Activated B cell treated with CpG ODN at 0.5 μM for 24 hours (primary cell): ENCODE results near the gene NHSL1. TPM values are rescaled to one million over a fixed set of nuclear protein-coding genes. Genes with fewer than 3 reads are reported as not detected.

Experiments
- ATAC-seq: fragments of 200-7000 bp; cut with Tn5 transposase; one replicate; pipeline ENCODE4 v1.10.0; 2021; ENCODE audit warnings: low read depth, mild to moderate bottlenecking, moderate library complexity
- CTCF ChIA-PET: fragments of 350-600 bp; sonication (Branson Sonifier 250); formaldehyde crosslinking; loops from one replicate; lab custom pipeline; 2021; ENCODE audit warnings: antibody characterized with exemption; lab: Charles Lee
- POLR2A ChIA-PET: fragments of 350-600 bp; sonication (Branson Sonifier 250); formaldehyde crosslinking; loops from one replicate; lab custom pipeline; 2021; ENCODE audit warnings: antibody characterized with exemption; lab: Charles Lee
- DNase-seq: peaks from one replicate; pipeline ENCODE4 v3.0.0; 2022
- H3K27ac Mint-ChIP-seq: one replicate; pipeline ENCODE4 v1.8.0; 2020; ENCODE audit warnings: mixed read lengths
- H3K27me3 Mint-ChIP-seq: one replicate; pipeline ENCODE4 v1.8.0; 2021; ENCODE audit warnings: mixed read lengths
- H3K36me3 Mint-ChIP-seq: one replicate; pipeline ENCODE4 v1.8.0; 2021; ENCODE audit warnings: low read depth, mixed read lengths
- H3K4me1 Mint-ChIP-seq: one replicate; pipeline ENCODE4 v1.8.0; 2021; ENCODE audit warnings: mixed read lengths
- H3K4me3 Mint-ChIP-seq: one replicate; pipeline ENCODE4 v1.8.0; 2020; ENCODE audit warnings: mild to moderate bottlenecking, mixed read lengths
- H3K9me3 Mint-ChIP-seq: one replicate; pipeline ENCODE4 v1.8.0; 2020; ENCODE audit warnings: mixed read lengths
- intact Hi-C: fragments of 100-400 bp; cut with micrococcal nuclease; formaldehyde crosslinking; loops from one replicate; pipeline ENCODE4 v1.15.1; 2024
- total RNA-seq: library from RNA; stranded (reverse); gene quantifications from 2 replicates; pipeline ENCODE4 v1.2.3, GENCODE V29; 2022
- TF ChIP-seq, protein P1 (sequence below): fragments of 200-600 bp; IDR thresholded peaks from one replicate; pipeline ENCODE4 v1.8.0; 2022; ENCODE audit warnings: antibody characterized with exemption, mild to moderate bottlenecking

The NHSL1 gene
- total RNA-seq, 1 donor from 2014 or later: 1.4 TPM

DNA sequence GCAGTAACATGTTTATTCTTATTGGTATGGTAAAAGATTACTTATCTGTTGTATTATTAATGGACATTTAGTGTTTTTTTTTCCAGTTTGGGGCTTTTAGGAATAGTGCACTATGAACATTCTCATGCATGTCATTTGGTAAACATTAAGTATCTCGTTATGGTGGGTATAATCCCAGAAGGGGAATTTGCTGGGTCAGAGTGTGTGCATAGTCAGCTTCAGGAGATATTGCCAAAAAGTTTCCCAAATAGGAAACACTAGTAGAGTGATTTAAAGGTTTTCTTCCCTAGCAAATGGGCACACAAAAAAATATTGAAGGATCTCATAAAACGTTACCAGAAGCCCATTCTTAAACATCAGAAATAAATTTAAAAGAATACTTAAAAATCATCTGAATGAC lies 25.2 kb upstream of the NHSL1 start:
- no peak for DNase-seq
- no peaks in the 10 kb centered on the region for H3K9me3 Mint-ChIP-seq
- H3K27me3 Mint-ChIP-seq: peaks cover 18% of the 10 kb centered on the region
- TF ChIP-seq, protein P1, sequence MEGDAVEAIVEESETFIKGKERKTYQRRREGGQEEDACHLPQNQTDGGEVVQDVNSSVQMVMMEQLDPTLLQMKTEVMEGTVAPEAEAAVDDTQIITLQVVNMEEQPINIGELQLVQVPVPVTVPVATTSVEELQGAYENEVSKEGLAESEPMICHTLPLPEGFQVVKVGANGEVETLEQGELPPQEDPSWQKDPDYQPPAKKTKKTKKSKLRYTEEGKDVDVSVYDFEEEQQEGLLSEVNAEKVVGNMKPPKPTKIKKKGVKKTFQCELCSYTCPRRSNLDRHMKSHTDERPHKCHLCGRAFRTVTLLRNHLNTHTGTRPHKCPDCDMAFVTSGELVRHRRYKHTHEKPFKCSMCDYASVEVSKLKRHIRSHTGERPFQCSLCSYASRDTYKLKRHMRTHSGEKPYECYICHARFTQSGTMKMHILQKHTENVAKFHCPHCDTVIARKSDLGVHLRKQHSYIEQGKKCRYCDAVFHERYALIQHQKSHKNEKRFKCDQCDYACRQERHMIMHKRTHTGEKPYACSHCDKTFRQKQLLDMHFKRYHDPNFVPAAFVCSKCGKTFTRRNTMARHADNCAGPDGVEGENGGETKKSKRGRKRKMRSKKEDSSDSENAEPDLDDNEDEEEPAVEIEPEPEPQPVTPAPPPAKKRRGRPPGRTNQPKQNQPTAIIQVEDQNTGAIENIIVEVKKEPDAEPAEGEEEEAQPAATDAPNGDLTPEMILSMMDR: no peak
- no peak overlapping the region for H3K27ac Mint-ChIP-seq
- no peak for ATAC-seq
- H3K4me3 Mint-ChIP-seq: no peak overlapping the region
- intact Hi-C loops: no loop called here
- no peaks in the 10 kb centered on the region for H3K4me1 Mint-ChIP-seq
- no peaks in the 10 kb centered on the region for H3K36me3 Mint-ChIP-seq
- ChIA-PET POLR2A (no interaction called here), CTCF (interaction anchor here (2.1 kb wide), 1 partner anchor 409 kb away, joined by 6 read pairs; no protein-coding TSS in a partner anchor)

DNA sequence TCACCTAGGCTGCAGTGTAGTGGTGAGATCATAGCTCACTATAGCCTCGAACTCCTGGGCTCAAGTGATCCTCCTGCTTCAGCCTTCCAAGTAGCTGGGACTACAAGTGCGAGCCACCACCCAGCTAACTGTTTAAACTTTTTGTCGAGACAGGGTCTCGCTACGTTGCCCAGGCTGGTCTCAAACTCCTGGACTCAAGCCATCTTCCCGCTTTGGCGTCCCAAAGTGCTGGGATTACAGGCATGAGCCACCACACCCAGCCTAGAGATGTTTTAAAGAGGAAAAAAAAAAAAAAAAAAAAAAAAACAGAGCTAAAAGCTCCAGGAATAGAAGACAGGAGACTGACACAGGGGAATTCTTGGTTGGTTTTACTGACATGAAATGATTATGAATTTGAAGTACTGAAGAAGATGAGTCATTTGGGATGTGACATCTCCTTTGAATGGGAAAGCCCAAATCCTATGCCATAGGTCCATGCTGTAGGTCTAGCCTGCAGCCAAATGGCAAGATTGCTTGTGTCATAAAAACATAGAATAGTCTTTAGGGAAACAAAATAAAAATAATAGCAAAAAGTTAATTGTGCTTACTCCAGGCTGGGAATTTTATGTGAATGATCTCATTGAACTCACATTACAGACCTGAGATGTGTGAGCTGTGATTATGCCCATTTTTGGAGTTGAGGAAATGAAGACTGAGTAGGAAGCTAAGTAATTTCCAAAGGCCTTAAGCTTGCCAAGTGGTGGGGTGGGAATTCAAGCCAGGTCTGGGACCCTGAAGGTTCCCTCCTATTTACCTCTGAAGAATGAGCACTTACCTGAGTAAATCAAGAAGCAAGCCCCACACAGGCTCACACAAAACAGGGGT lies 24.3 kb upstream of the NHSL1 start:
- H3K4me3 Mint-ChIP-seq: no peak overlapping the region
- H3K4me1 Mint-ChIP-seq: no peaks in the 10 kb centered on the region
- intact Hi-C loops: no loop called here
- H3K27ac Mint-ChIP-seq: no peak overlapping the region
- DNase-seq: no peak
- ChIA-PET CTCF (interaction anchor here (2.1 to 3.5 kb wide), 2 partner anchors 95 to 408 kb away, joined by 6 to 23 read pairs; no protein-coding TSS in a partner anchor), POLR2A (no interaction called here)
- H3K9me3 Mint-ChIP-seq: no peaks in the 10 kb centered on the region
- no peak for ATAC-seq
- H3K36me3 Mint-ChIP-seq: no peaks in the 10 kb centered on the region
- peaks cover 16% of the 10 kb centered on the region for H3K27me3 Mint-ChIP-seq
- TF ChIP-seq, protein P1: no peak

DNA sequence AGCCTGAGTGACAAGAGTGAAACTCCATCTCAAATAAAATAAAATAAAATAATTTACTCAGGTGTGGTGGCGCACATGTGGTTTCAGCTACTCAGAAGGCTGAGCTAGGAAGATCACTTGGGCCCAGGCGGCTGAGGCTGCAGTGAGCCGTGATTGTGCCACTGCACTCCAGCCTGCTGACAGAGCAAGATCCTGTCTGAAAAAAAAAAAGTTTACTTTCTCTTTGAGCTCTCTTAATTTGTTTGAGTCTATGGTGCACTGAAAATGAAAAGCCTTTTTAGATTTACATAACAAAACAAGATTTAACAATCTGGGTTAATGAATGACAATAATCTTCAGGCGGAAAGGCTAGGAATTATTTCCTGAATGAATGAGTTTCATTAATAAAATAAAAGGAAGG lies 23.3 kb upstream of the NHSL1 start:
- Mint-ChIP-seq H3K36me3 (no peaks in the 10 kb centered on the region), H3K4me3 (no peak overlapping the region), H3K4me1 (no peaks in the 10 kb centered on the region), H3K9me3 (peaks cover 3% of the 10 kb centered on the region), H3K27ac (no peak overlapping the region), H3K27me3 (peaks cover 18% of the 10 kb centered on the region)
- ChIA-PET CTCF (interaction anchor here (3.5 kb wide), 1 partner anchor 94 kb away, joined by 23 read pairs; no protein-coding TSS in a partner anchor), POLR2A (no interaction called here)
- DNase-seq (no peak), ATAC-seq (no peak)
- TF ChIP-seq, protein P1: no peak
- intact Hi-C loops: no loop called here

DNA sequence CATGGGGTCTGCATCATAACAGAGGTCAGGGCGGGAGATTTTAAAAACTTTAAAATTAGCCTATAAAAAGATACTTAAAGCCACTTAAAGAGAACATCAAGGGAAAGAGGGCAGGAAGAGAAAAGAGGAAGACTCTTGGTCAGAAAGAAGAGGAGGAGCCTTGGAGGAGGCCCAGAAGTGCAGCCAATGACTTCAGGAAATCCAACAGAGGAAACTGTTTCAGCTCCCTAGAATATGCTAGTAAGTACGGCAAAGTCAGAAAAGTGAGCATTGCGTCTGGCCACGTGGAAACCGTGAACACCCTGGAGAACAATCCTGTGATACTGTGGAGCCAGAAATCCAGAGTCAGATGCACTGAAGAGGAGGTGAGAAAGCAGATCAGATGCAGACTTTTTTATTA lies 22.5 kb upstream of the NHSL1 start:
- ATAC-seq: no peak
- Mint-ChIP-seq H3K27me3 (peaks cover 19% of the 10 kb centered on the region), H3K4me3 (no peak overlapping the region), H3K36me3 (no peaks in the 10 kb centered on the region), H3K27ac (no peak overlapping the region), H3K4me1 (no peaks in the 10 kb centered on the region), H3K9me3 (peaks cover 3% of the 10 kb centered on the region)
- TF ChIP-seq, protein P1: no peak
- ChIA-PET CTCF (interaction anchor here (1.5 to 3.5 kb wide), 3 partner anchors 86 to 405 kb away, joined by 6 to 23 read pairs (median 13); no protein-coding TSS in a partner anchor), POLR2A (no interaction called here)
- DNase-seq: no peak
- intact Hi-C loops: no loop called here

DNA sequence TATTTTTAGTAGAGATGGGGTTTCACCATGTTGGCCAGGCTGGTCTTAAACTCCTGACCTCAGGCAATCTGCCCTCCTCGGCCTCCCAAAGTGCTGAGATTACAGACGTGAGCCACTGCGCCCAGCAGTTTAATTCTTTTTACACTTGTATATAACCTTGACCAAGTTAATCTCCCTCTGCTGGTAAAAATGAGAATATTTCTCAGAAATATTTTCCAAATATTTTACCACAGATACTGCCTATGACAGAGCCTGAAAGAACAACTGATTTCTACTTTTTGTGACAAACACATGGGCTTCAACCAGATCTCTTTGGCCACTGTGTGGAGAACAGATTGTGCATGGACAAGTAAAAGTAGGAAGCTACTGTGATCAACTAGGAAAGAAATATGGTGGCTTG lies 21.2 kb upstream of the NHSL1 start:
- intact Hi-C loops: no loop called here
- Mint-ChIP-seq H3K36me3 (no peaks in the 10 kb centered on the region), H3K4me1 (no peaks in the 10 kb centered on the region), H3K27ac (no peak overlapping the region), H3K9me3 (peaks cover 3% of the 10 kb centered on the region), H3K4me3 (no peak overlapping the region), H3K27me3 (peaks cover 20% of the 10 kb centered on the region)
- DNase-seq (no peak), ATAC-seq (no peak)
- CTCF ChIA-PET: interaction anchor here (0.8 to 3.5 kb wide), 5 partner anchors 11 to 406 kb away, joined by 3 to 23 read pairs (median 6); no protein-coding TSS in a partner anchor
- TF ChIP-seq, protein P1: no peak
- POLR2A ChIA-PET: interaction anchor here (0.7 kb wide), 1 partner anchor 65 kb away, joined by 3 read pairs; no protein-coding TSS in a partner anchor
